ENCODE results near the gene MIEF2.

DNA sequence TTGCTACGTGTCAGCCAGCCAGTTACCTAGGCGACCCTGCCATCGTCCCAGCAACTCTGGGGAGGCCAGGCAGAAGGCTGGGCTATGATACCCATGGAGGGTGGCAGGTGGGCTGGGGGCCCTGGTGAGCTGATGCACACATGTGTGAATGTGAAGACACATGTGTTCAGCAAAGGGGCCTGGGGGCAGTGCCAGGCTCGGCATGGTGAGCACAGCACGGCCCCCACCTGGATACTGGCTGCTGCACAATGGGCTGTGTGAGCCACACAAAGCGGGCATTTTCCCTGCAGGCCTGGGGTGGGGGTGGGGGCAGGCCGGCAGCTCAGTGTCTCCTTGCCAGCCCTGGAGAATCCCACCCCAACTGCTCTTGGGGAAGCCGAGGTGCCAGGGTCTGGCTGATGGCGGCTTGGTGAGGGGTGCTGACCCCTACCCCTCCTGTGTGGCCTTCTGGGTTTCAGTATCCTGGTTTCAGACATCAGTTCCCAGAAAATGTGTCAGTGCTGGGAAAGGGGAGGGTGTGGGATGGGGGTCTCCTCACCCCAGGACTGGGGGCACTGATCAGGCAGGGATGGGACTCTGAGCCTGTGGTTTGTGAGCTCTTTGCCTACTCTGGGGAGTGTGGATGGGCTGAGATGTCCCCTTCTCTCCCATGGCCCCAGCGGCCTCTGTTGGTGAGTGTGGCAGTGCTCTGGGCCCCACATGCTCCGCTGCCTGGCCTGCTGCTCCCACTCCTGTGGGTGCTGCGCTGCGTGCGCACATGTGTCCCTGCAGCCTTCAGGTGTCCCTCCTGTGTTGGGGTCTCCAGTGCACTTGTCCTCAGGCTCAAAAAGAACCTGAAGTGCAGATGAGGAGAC lies 29.9 kb upstream of the MIEF2 start:
- no peak for TF ChIP-seq POLR2A (IDR thresholded peaks at IDR 0.05; ENCODE audit: low read depth, low read length)
- no peak for TF ChIP-seq TAF1 (IDR thresholded peaks at IDR 0.05; ENCODE audit: low read depth, low read length)
- TF ChIP-seq POLR2AphosphoS5 (IDR thresholded peaks at IDR 0.05; ENCODE audit: low read depth, low read length): no peak
- no peak for TF ChIP-seq POU2F2 (IDR thresholded peaks at IDR 0.05; ENCODE audit: low read depth, low read length)
